GM21529 (cell line): ENCODE measurements around the gene ZFAND2A.
"Not testable (repeated sequence)": the region's sequence is repeated elsewhere in the genome, so short reads cannot be mapped to it uniquely, and the experiment has no call there.

Experiments
- ATAC-seq: cut with Tn5 transposase; IDR thresholded peaks from one replicate; pipeline ENCODE4 v1.9.1; 2021; ENCODE audit not compliant: unreplicated experiment

The ZFAND2A gene

GRCh38 chr7:1127001-1127400, 33.0 kb downstream of the ZFAND2A start:
- no peak for ATAC-seq

GRCh38 chr7:1125603-1125969, 34.4 kb downstream of the ZFAND2A start:
- ATAC-seq = no peak

- no peak for ATAC-seq
Measured at GRCh38 chr7:1124816-1125602, 35.0 kb downstream of the ZFAND2A start.

GRCh38 chr7:1124164-1124563, 35.8 kb downstream of the ZFAND2A start:
- ATAC-seq = no peak

GRCh38 chr7:1123715-1124114, 36.3 kb downstream of the ZFAND2A start:
- no peak for ATAC-seq

- ATAC-seq = no peak
Measured at GRCh38 chr7:1122832-1123501, 37.0 kb downstream of the ZFAND2A start.

- ATAC-seq = no peak
Measured at GRCh38 chr7:1121886-1122831, 37.8 kb downstream of the ZFAND2A start.

- ATAC-seq = no peak
Measured at GRCh38 chr7:1121476-1121875, 38.5 kb downstream of the ZFAND2A start.

- ATAC-seq = no peak
Measured at GRCh38 chr7:1120791-1121190, 39.2 kb downstream of the ZFAND2A start.

GRCh38 chr7:1119201-1119600, 40.8 kb downstream of the ZFAND2A start:
- ATAC-seq = no peak

GRCh38 chr7:1117321-1117928, 42.6 kb downstream of the ZFAND2A start:
- no peak for ATAC-seq

- not testable (repeated sequence) for ATAC-seq
Measured at GRCh38 chr7:1116383-1117008, 43.5 kb downstream of the ZFAND2A start.

GRCh38 chr7:1115171-1116045, 44.6 kb downstream of the ZFAND2A start:
- ATAC-seq = not testable (repeated sequence)

- ATAC-seq = no peak
Measured at GRCh38 chr7:1114505-1114904, 45.5 kb downstream of the ZFAND2A start.

GRCh38 chr7:1114088-1114487, 45.9 kb downstream of the ZFAND2A start:
- no peak for ATAC-seq

- ATAC-seq = no peak
Measured at GRCh38 chr7:1113548-1113885, 46.5 kb downstream of the ZFAND2A start.

GRCh38 chr7:1112625-1113547, 47.1 kb downstream of the ZFAND2A start:
- no peak for ATAC-seq

- no peak for ATAC-seq
Measured at GRCh38 chr7:1112109-1112508, 47.9 kb downstream of the ZFAND2A start.

- ATAC-seq = no peak
Measured at GRCh38 chr7:1111156-1111555, 48.8 kb downstream of the ZFAND2A start.
